Astrocyte of the cerebellum (primary cell): Measurements from ENCODE around the gene FBLIM1.

Experiments used
- DNase-seq: peaks from one replicate; pipeline ENCODE4 v3.0.0-alpha.2; 2011; ENCODE audit warnings: low read depth
- H3K4me3 ChIP-seq: 2 replicates; pipeline ENCODE4 v1.5.1; 2011; ENCODE audit warnings: mild to moderate bottlenecking, low read depth, low read length, moderate library complexity
- in situ Hi-C: cut with HindIII; loops from 2 replicates; pipeline ENCODE4 v1.10.0; 2017; ENCODE audit warnings: low sequenced_read_pairs
- TF ChIP-seq, protein P1 (sequence below): IDR thresholded peaks from 2 replicates; pipeline ENCODE4 v1.5.1; 2012; ENCODE audit warnings: low read length, low read depth, moderate library complexity, mild to moderate bottlenecking; ENCODE audit errors: missing control alignments

The FBLIM1 gene

DNA sequence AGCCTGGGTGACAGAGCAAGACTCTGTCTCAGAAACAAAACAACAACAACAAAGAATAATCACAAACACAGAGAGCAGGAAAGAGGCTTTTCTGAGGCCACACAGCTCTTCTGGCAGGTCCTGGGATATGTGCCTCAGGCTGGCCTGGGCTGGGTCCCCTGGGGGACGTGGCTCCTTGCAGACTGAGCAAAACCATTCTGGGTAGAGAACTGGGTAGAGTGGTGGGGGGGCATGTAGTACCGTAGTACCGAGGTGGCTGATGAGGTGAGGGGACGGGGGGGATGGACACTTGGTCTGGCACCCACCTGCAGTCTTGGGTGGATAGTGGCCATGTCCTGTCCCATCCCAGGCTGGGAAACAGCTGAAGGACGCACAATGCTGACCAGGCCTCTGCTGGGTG lies 10.3 kb upstream of the FBLIM1 start:
- TF ChIP-seq, protein P1, sequence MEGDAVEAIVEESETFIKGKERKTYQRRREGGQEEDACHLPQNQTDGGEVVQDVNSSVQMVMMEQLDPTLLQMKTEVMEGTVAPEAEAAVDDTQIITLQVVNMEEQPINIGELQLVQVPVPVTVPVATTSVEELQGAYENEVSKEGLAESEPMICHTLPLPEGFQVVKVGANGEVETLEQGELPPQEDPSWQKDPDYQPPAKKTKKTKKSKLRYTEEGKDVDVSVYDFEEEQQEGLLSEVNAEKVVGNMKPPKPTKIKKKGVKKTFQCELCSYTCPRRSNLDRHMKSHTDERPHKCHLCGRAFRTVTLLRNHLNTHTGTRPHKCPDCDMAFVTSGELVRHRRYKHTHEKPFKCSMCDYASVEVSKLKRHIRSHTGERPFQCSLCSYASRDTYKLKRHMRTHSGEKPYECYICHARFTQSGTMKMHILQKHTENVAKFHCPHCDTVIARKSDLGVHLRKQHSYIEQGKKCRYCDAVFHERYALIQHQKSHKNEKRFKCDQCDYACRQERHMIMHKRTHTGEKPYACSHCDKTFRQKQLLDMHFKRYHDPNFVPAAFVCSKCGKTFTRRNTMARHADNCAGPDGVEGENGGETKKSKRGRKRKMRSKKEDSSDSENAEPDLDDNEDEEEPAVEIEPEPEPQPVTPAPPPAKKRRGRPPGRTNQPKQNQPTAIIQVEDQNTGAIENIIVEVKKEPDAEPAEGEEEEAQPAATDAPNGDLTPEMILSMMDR = no peak
- in situ Hi-C loops = no loop called here
- DNase-seq = no peak
- H3K4me3 ChIP-seq = no peak overlapping the region

DNA sequence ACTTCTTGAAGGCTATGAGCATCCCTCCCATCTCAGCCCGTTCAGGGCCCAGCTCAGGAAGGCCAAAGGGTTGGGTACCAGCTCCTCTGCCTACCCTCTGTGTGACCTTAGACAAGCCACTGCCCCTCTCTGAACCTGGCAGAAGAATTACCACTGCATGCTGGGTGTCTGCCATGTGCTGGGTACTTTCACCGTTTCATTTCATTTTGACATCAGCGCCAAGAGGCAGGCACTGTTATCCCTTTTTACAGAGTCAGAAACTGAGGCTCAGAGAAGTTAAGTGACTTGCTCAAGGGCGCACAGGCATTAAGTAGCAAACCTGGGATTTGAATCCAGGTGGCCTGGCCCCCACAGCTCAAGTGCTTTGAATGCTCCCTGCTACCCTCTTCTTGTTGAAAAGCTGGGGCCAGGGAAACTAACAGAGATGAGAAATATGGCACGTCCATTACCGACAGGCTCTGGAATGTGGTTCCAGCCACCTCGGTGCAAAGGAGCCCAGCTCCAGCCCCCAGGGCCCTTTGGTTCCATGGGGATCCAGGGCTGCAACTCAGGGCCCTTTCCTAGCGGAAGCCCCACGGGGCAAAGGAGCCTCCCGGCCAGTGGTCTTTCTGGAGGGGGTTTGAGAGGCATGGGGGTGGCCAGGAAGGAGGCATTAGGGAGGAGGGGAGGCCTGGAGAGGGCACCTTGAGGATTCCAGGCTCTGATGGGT lies 9.8 kb upstream of the FBLIM1 start:
- in situ Hi-C loops = no loop called here
- H3K4me3 ChIP-seq = no peak overlapping the region
- DNase-seq = no peak
- TF ChIP-seq, protein P1 = no peak

DNA sequence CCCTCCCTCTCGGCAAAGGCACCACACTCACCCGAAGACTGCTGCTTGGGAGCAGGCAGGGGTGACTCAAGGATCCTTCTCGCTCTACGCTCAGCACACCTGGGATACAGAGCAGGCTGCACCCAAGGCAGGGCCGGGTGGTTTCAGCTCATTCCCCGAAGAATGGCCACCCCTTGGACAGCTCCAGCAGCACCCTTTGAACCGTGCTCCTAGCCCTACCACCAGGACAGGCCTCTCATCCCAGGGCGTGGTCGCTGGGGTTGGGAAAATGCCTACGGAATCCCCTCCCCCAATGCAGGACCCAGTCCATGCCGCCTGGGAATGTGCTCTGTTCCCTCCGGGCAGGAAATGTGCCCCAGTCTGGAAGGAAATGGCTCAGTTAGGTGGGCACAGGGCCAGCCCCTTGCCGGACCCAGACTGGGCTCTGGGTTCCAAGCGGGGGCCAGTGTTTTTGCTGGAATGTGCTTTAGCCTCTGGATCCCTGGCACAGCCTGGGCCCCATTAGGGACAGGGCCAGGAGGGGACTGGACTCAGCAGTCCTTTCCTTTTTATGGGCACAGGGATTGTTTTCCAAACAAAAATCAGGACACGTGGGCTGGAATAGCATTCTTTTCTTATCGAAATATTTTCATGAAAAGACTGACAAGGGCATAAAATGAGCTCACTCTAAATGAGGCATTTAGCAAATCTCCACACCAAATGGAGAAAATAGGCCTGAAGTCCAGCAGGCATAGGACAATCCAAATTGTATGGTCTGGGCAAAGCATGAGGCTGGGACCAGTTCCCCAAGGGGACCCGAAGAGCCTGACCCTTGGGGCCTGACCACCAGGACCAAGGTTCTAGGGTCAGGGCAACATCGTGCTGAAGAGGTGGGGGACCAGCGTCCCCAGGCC lies 8.9 kb upstream of the FBLIM1 start:
- no peak for DNase-seq
- in situ Hi-C loops = no loop called here
- H3K4me3 ChIP-seq = no peak overlapping the region
- TF ChIP-seq, protein P1 = no peak

DNA sequence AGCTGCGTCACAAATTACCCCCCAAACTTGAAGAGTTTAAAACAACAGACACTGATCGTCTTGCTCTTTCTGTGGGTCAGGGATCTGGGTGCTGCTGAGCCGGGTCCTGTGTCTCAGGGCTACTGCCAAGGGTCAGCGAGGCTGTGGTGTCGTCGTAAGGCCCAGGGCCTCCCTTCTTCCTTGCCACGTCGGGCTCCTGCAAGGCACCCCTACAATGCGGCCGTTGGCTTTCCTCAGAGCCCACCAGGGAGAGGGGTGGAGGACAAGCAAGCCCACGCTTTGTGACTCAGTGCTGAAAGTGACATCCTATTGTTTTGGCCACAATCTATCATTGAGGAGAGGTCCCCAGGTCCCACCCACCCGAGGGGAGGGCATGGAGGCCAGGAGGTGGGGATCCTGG lies 7.7 kb upstream of the FBLIM1 start:
- in situ Hi-C loops = no loop called here
- TF ChIP-seq, protein P1 = no peak
- no peak for DNase-seq
- no peak overlapping the region for H3K4me3 ChIP-seq

DNA sequence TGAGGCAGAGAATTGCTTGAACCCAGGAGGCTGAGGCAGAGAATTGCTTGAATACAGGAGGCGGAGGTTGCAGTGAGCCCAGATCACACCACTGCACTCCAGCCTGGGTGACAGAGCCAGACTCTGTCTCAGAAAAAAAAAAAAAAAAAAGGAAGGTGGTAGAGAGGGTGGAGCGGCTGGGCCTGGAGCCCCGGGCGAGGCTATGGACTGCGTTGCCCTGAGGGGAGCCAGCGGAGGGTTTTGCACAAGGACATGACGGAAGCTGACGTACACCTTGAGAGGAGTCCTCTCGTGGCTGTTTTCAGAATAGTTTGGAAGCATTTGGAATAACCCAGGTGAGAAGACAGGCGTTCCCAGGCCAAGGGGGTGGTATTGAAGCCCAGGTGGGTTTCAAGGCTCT lies 6.9 kb upstream of the FBLIM1 start:
- no peak overlapping the region for H3K4me3 ChIP-seq
- no peak for DNase-seq
- in situ Hi-C loops = no loop called here
- TF ChIP-seq, protein P1 = no peak

DNA sequence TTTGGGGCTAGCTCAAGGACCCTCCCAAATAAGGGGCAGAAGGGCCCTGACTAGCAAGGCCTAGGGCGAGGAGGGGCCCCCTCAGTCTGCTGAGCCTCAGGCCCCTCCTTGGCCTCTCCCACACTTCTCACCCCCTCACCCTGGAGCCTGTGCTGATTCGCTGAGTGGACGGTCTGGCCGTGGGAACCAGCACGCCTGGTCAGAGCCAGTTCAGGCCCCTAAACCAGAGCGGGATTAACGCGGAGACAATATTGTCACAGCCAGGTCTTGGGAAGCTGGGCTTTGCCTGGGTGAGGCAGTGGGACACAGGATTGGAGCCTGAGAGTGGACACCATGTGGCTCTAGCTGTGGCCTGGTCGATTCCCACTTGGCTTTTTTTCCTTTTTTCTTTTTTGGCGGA lies 4.8 kb upstream of the FBLIM1 start:
- no peak overlapping the region for H3K4me3 ChIP-seq
- in situ Hi-C loops = no loop called here
- DNase-seq = no peak
- TF ChIP-seq, protein P1 = no peak
